Neural crest cell (in vitro differentiated cells): Measurements from ENCODE around the gene KIF4A. TPM values are rescaled to one million over a fixed set of nuclear protein-coding genes. Genes with fewer than 3 reads are reported as not detected.

Source experiments
- DNase-seq: peaks from one replicate; pipeline ENCODE4 v3.0.0; 2021; ENCODE audit warnings: low read depth, mixed read lengths, low spot score
- H3K27ac Mint-ChIP-seq: one replicate; pipeline ENCODE4 v1.8.0; 2021; ENCODE audit warnings: mild to moderate bottlenecking, mixed read lengths; ENCODE audit not compliant: unreplicated experiment
- H3K27me3 Mint-ChIP-seq: 2 replicates; pipeline ENCODE4 v1.8.0; 2021; ENCODE audit warnings: low read depth, mild to moderate bottlenecking, mixed read lengths
- H3K36me3 Mint-ChIP-seq: 2 replicates; pipeline ENCODE4 v1.8.0; 2021; ENCODE audit warnings: low read depth, mild to moderate bottlenecking, mixed read lengths
- H3K4me1 Mint-ChIP-seq: 2 replicates; pipeline ENCODE4 v1.8.0; 2021; ENCODE audit warnings: mixed read lengths
- H3K4me3 Mint-ChIP-seq: one replicate; pipeline ENCODE4 v1.8.0; 2021; ENCODE audit warnings: mild to moderate bottlenecking, mixed read lengths
- H3K9me3 Mint-ChIP-seq: 2 replicates; pipeline ENCODE4 v1.8.0; 2021; ENCODE audit warnings: mixed read lengths
- total RNA-seq: library from RNA; stranded (reverse); gene quantifications from 2 replicates; pipeline ENCODE4 v1.2.1, GENCODE V29; 2021
- TF ChIP-seq, protein P1 (sequence below): fragments of 200-600 bp; sonication (generic); conservative IDR thresholded peaks from 2 replicates; pipeline ENCODE4 v1.5.0; 2021; ENCODE audit warnings: antibody characterized with exemption, mild to moderate bottlenecking

KIF4A gene
- total RNA-seq, 1 donor from 2014 or later, result 58.5 TPM

DNA sequence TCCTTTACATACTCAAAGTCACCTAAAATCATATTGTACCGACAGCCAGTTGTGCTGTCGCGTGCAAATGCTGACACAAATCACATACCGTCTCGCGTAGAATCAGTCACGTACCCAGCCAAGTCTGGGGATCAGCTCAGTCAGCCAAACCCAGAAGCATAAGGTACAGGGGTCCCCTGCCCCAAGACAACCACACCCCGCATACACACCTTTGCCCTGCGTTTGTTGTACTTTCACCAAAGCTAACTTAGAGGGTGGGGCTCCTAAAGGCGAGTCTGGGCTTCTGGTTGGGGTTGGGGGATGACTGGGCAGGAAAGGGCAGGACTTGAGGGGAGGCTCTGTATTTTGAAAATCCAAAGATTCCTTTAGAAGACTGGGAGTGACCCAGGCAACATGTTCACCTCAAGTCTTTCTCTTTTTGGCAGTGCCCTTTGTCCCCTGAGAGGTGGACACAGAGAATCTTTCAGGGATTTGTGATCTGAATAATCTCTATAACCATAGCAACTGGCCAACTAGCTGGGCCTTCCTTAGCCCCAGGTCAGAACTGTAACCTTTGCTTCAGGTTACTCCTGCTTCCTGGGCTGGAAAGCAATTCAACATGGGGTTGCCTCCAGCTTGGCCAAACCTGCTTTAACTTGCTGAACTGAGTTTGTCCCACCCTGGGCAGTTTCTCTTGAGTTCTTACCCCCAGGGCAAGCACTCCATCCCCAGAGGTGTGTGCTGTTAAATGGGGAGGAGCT is 134.2 kb downstream of the KIF4A start:
- H3K27ac Mint-ChIP-seq, result no peak overlapping the region
- TF ChIP-seq, protein P1, sequence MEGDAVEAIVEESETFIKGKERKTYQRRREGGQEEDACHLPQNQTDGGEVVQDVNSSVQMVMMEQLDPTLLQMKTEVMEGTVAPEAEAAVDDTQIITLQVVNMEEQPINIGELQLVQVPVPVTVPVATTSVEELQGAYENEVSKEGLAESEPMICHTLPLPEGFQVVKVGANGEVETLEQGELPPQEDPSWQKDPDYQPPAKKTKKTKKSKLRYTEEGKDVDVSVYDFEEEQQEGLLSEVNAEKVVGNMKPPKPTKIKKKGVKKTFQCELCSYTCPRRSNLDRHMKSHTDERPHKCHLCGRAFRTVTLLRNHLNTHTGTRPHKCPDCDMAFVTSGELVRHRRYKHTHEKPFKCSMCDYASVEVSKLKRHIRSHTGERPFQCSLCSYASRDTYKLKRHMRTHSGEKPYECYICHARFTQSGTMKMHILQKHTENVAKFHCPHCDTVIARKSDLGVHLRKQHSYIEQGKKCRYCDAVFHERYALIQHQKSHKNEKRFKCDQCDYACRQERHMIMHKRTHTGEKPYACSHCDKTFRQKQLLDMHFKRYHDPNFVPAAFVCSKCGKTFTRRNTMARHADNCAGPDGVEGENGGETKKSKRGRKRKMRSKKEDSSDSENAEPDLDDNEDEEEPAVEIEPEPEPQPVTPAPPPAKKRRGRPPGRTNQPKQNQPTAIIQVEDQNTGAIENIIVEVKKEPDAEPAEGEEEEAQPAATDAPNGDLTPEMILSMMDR, result no peak
- DNase-seq, result no peak
- H3K27me3 Mint-ChIP-seq, result no peaks in the 10 kb centered on the region
- peaks cover 30% of the 10 kb centered on the region for H3K4me1 Mint-ChIP-seq
- no peaks in the 10 kb centered on the region for H3K9me3 Mint-ChIP-seq
- H3K4me3 Mint-ChIP-seq, result peak overlapping the region; percentile 32
- H3K36me3 Mint-ChIP-seq, result peaks cover 7% of the 10 kb centered on the region

DNA sequence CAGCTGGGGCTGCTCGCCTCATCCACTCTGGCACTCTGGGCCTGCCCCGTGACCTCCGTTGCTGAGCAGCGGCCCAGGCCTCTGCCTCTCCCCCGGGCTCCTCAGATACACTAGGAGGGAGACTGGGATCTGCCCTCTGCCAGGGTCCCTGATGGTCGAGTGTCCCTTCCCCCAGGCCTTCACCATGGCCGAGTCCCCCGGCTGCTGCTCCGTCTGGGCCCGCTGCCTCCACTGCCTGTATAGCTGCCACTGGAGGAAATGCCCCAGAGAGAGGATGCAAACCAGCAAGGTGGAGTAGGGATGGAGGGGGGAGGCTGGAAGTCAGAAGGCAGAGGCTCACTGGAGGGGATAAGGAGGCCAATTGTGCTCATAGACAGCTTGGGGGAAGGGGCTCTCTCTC is 134.9 kb downstream of the KIF4A start:
- H3K27me3 Mint-ChIP-seq, result no peaks in the 10 kb centered on the region
- H3K36me3 Mint-ChIP-seq, result peaks cover 7% of the 10 kb centered on the region
- no peak for DNase-seq
- TF ChIP-seq, protein P1, result no peak
- H3K9me3 Mint-ChIP-seq, result no peaks in the 10 kb centered on the region
- H3K27ac Mint-ChIP-seq, result no peak overlapping the region
- H3K4me3 Mint-ChIP-seq, result no peak overlapping the region
- H3K4me1 Mint-ChIP-seq, result peaks cover 30% of the 10 kb centered on the region

DNA sequence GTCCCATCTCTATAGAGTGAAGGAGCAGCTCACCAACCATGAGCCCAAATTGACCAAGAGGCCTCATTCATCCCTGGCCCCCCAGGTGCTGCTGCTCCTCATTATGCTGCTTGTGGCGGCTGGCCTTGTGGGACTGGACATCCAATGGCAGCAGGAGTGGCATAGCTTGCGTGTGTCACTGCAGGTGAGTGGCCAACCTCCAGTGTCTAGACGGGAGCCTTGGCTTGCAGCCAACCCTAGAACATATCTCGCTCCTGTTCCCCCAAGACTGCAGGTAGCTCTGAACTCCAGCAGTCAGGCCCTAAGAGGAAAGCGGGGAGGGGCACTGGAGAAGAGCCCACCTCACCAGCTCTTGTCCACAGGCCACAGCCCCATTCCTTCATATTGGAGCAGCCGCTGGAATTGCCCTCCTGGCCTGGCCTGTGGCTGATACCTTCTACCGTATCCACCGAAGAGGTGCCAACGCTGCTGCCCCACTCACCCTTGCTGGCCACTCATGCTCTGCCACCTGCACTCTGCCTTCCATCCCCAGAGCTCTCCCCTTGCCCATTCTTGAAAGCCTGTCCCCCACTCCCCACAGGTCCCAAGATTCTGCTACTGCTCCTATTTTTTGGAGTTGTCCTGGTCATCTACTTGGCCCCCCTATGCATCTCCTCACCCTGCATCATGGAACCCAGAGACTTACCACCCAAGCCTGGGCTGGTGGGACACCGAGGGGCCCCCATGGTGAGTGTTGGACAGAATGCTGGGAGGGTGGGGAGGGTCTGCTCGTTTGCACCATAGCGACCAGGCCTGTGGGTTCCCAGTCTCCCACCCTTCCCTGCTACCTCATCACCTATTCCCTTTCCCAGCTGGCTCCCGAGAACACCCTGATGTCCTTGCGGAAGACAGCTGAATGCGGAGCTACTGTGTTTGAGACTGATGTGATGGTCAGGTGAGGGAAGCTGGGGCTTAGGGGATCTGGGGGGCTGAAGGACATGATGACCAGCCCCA is 136.7 kb downstream of the KIF4A start:
- no peak for DNase-seq
- Mint-ChIP-seq H3K27me3 (no peaks in the 10 kb centered on the region), H3K9me3 (no peaks in the 10 kb centered on the region), H3K27ac (no peak overlapping the region), H3K4me1 (peaks cover 22% of the 10 kb centered on the region), H3K36me3 (peaks cover under 1% of the 10 kb centered on the region), H3K4me3 (no peak overlapping the region)
- TF ChIP-seq, protein P1, result no peak

DNA sequence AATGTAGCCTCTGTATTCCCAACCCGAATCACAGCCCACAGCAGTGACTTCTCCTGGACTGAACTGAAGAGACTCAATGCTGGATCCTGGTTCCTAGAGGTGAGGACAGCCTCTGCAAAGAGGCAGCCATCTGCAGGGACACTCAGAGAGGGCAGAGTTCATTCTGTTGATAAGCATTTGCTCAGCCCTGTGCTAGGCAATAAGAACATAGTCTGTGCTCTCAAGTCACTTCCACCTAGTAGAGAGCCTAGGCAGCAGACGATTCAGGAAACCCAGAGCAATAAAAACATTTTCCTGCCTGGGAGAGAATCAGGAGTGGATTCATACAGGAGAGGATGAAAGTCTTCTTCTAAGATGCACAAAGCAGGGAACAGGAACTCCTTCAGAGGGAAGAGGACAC is 137.5 kb downstream of the KIF4A start:
- H3K27ac Mint-ChIP-seq, result no peak overlapping the region
- DNase-seq, result no peak
- TF ChIP-seq, protein P1, result no peak
- no peaks in the 10 kb centered on the region for H3K9me3 Mint-ChIP-seq
- no peaks in the 10 kb centered on the region for H3K27me3 Mint-ChIP-seq
- H3K36me3 Mint-ChIP-seq, result no peaks in the 10 kb centered on the region
- peaks cover 16% of the 10 kb centered on the region for H3K4me1 Mint-ChIP-seq
- H3K4me3 Mint-ChIP-seq, result no peak overlapping the region

DNA sequence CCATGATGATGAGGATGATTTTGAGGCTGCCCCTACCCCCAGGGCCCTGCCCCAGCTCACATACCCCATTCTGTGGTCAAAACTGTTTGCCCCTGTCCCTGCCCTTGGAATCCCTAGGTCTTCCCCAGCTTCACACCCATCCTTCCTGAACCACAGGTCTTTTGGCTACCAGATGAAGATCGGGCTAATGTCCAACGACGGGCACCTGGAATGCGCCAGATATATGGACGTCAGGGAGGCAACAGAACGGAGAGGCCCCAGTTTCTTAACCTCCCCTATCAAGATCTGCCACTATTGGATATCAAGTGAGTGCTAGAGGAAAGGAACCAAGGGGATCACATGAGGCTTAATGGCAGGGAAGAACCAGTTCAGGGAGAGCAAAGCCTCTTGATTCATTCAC is 139.9 kb downstream of the KIF4A start:
- Mint-ChIP-seq H3K4me3 (no peak overlapping the region), H3K27me3 (no peaks in the 10 kb centered on the region), H3K36me3 (no peaks in the 10 kb centered on the region), H3K9me3 (no peaks in the 10 kb centered on the region), H3K4me1 (no peaks in the 10 kb centered on the region), H3K27ac (no peak overlapping the region)
- TF ChIP-seq, protein P1, result no peak
- no peak for DNase-seq
